Neuronal stem cell (in vitro differentiated cells): ENCODE measurements around the gene RIC3.
A peak's percentile ranks its signal among the peaks of the same experiment; 100 is the strongest.

Experiments
- DNase-seq: peaks from one replicate; pipeline ENCODE4 v3.0.0-alpha.2; 2013; ENCODE audit warnings: low spot score
- H2AFZ ChIP-seq: one replicate; pipeline ENCODE4 v1.6.1; 2013; ENCODE audit warnings: mild to moderate bottlenecking, low read length, inconsistent platforms
- H2AK5ac ChIP-seq: 2 replicates; pipeline ENCODE4 v1.6.1; 2013; ENCODE audit warnings: low read depth, mild to moderate bottlenecking, inconsistent platforms, low read length, moderate library complexity, mixed read lengths
- H2BK120ac ChIP-seq: 2 replicates; pipeline ENCODE4 v1.6.1; 2013; ENCODE audit warnings: low read depth, mild to moderate bottlenecking, inconsistent platforms, low read length, moderate library complexity, mixed read lengths
- H2BK12ac ChIP-seq: one replicate; pipeline ENCODE4 v1.6.1; 2013; ENCODE audit warnings: low read length, inconsistent platforms
- H2BK15ac ChIP-seq: 2 replicates; pipeline ENCODE4 v1.6.1; 2013; ENCODE audit warnings: mild to moderate bottlenecking, low read length, inconsistent platforms, mixed read lengths
- H2BK5ac ChIP-seq: one replicate; pipeline ENCODE4 v1.6.1; 2013; ENCODE audit warnings: inconsistent platforms, mild to moderate bottlenecking, low read length, moderate library complexity
- H3K14ac ChIP-seq: one replicate; pipeline ENCODE4 v1.6.1; 2013; ENCODE audit warnings: low read length, inconsistent platforms
- H3K18ac ChIP-seq: 2 replicates; pipeline ENCODE4 v1.6.1; 2013; ENCODE audit warnings: low read length, inconsistent platforms
- H3K23ac ChIP-seq: 2 replicates; pipeline ENCODE4 v1.6.1; 2013; ENCODE audit warnings: low read depth, mild to moderate bottlenecking, mixed read lengths, low read length, inconsistent platforms; ENCODE audit not compliant: poor library complexity
- H3K27ac ChIP-seq: replicated peaks from 3 replicates; pipeline ENCODE4 v1.5.1; 2013; ENCODE audit warnings: low read length, inconsistent platforms
- H3K27me3 ChIP-seq, 3 experiments: 2 replicates each; pipeline ENCODE4 v1.6.1; 2013; ENCODE audit warnings: low read length in 3 of 3, mild to moderate bottlenecking in 2 of 3, inconsistent platforms in 1 of 3, low read depth in 1 of 3, mixed read lengths in 1 of 3, moderate library complexity in 1 of 3; ENCODE audit not compliant: control insufficient read depth in 3 of 3, insufficient read depth in 3 of 3
- H3K36me3 ChIP-seq, 2 donors: replicated peaks in 1 of 2; 2 replicates each; pipeline ENCODE4 v1.6.1; 2013; ENCODE audit warnings: low read length in 2 of 2; ENCODE audit not compliant: control insufficient read depth in 2 of 2, insufficient read depth in 2 of 2
- H3K4ac ChIP-seq: 2 replicates; pipeline ENCODE4 v1.6.1; 2013; ENCODE audit warnings: inconsistent platforms, mild to moderate bottlenecking, low read length, moderate library complexity
- H3K4me1 ChIP-seq, 2 donors: 1 replicate in 1 of 2; 2 replicates in 1 of 2; pipeline ENCODE4 v1.6.1; 2013; ENCODE audit warnings: low read length in 2 of 2, low read depth in 1 of 2; ENCODE audit not compliant: control insufficient read depth in 2 of 2, insufficient read depth in 1 of 2
- H3K4me2 ChIP-seq: one replicate; pipeline ENCODE4 v1.6.1; 2013; ENCODE audit warnings: mild to moderate bottlenecking, low read length, inconsistent platforms; ENCODE audit not compliant: insufficient read depth, poor library complexity, severe bottlenecking
- H3K4me3 ChIP-seq, 2 donors: 2 replicates each; pipeline ENCODE4 v1.5.1; 2013; ENCODE audit warnings: low read length in 2 of 2, mild to moderate bottlenecking in 2 of 2, inconsistent platforms in 1 of 2, moderate library complexity in 1 of 2
- H3K79me1 ChIP-seq: one replicate; pipeline ENCODE4 v1.6.1; 2013; ENCODE audit warnings: low read depth, mild to moderate bottlenecking, inconsistent platforms, low read length, moderate library complexity
- H3K9ac ChIP-seq: one replicate; pipeline ENCODE4 v1.6.1; 2013; ENCODE audit warnings: mild to moderate bottlenecking, low read depth, low read length, inconsistent platforms; ENCODE audit not compliant: poor library complexity
- H3K9me3 ChIP-seq, 2 donors: replicated peaks in 1 of 2; 2 replicates each; pipeline versions ENCODE3 to v1.6.1; 2013; ENCODE audit warnings: low read length in 2 of 2, mild to moderate bottlenecking in 2 of 2, inconsistent platforms in 1 of 2, low read depth in 1 of 2, mixed read lengths in 1 of 2, moderate library complexity in 1 of 2; ENCODE audit not compliant: control insufficient read depth in 2 of 2, insufficient read depth in 1 of 2
- H4K8ac ChIP-seq: one replicate; pipeline ENCODE4 v1.6.1; 2013; ENCODE audit warnings: low read depth, mild to moderate bottlenecking, inconsistent platforms, low read length, moderate library complexity
- H4K91ac ChIP-seq: one replicate; pipeline ENCODE4 v1.6.1; 2013; ENCODE audit warnings: low read length, low read depth, mild to moderate bottlenecking, inconsistent platforms; ENCODE audit not compliant: poor library complexity
- WGBS, 2 donors: extraction: QIAGEN DNeasy Blood & Tissue Kit; methylation state at CpG; one replicate each; pipeline ENCODE4 v1.1.7; 2013; ENCODE audit warnings: missing lambda C conversion rate in 2 of 2, mixed read lengths in 1 of 2; ENCODE audit not compliant: insufficient read length in 2 of 2, insufficient replicate concordance in 1 of 2; ENCODE audit errors: extremely low coverage in 2 of 2; 5-methylcytosine and 5-hydroxymethylcytosine counted together

Gene RIC3

DNA sequence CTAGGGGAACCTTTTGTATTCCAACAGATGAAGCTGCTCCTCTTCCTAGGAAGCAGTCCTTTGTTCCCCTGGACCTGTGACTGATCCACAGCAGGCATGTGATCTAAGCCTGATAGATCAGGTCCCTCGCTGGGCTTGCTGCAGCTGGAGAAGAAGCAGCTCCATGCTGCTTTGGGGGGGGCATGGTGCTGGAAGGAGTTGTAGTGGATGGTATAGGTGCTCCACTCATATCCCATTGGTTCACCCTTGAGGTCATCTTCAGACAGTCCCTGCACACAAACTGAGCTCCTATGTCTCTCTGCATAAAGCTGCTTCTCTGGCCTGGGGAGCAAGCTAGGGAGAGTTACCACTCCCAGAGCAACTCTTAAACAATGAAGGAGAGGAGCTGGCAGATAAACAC, 9.5 kb upstream of the RIC3 start:
- Histone ChIP-seq H3K18ac (no peak overlapping the region), H4K91ac (no peak overlapping the region), H3K27ac (no peak overlapping the region), H2BK12ac (peak overlapping the region; percentile 11), H3K4me2 (no peak overlapping the region), H3K4me3 (no peak overlapping the region), H3K4ac (no peak overlapping the region), H2BK120ac (no peak overlapping the region), H3K79me1 (no peaks in the 10 kb centered on the region), H2AFZ (no peak overlapping the region), H3K27me3 (peaks cover 0 to 48% (median 0%) of the 10 kb centered on the region in 3 experiments), H3K9ac (no peak overlapping the region), H3K23ac (no peak overlapping the region), H2BK5ac (no peak overlapping the region), H2BK15ac (no peak overlapping the region), H3K14ac (no peak overlapping the region), H2AK5ac (no peak overlapping the region), H3K9me3 (no peaks in the 10 kb centered on the region), H3K36me3 (no peaks in the 10 kb centered on the region), H4K8ac (no peak overlapping the region), H3K4me1 (peaks cover 0 to 3% of the 10 kb centered on the region in 2 donors)
- whole genome bisulfite sequencing, 2 donors = no CpG with 5 or more reads among the region's 1 CpG
- DNase-seq = no peak

DNA sequence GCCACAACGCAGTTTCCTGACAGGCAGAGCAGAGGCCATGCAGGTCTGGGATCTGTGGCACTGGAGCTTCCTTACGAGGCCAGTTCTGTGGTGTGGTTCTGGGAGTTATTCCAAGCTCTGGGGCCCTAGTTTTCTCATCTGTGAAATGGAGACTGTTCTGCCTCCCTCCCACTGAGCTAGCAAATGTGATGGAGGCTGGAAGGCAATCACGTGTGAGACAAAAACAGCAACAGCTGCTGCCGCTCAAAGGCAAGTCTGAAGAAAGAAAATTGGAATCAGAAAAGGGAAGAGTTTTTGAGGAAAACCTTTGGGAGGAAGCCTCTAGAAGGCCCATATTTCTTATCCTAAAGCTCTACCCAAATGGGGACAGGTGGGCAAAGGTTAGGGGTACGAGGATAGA, 8.3 kb upstream of the RIC3 start:
- Histone ChIP-seq H3K14ac (no peak overlapping the region), H2BK15ac (no peak overlapping the region), H2BK120ac (no peak overlapping the region), H3K36me3 (no peaks in the 10 kb centered on the region), H3K27me3 (peaks cover 0 to 52% (median 0%) of the 10 kb centered on the region in 3 experiments), H2BK5ac (no peak overlapping the region), H3K4ac (no peak overlapping the region), H2AK5ac (no peak overlapping the region), H3K4me2 (no peak overlapping the region), H3K27ac (no peak overlapping the region), H3K18ac (no peak overlapping the region), H3K9ac (no peak overlapping the region), H2BK12ac (no peak overlapping the region), H3K79me1 (no peaks in the 10 kb centered on the region), H4K91ac (no peak overlapping the region), H4K8ac (no peak overlapping the region), H3K4me1 (peaks cover 0 to 3% of the 10 kb centered on the region in 2 donors), H2AFZ (no peak overlapping the region), H3K23ac (no peak overlapping the region), H3K9me3 (no peaks in the 10 kb centered on the region), H3K4me3 (no peak overlapping the region)
- no peak for DNase-seq
- WGBS, 2 donors = no CpG with 5 or more reads among the region's 5 CpGs

DNA sequence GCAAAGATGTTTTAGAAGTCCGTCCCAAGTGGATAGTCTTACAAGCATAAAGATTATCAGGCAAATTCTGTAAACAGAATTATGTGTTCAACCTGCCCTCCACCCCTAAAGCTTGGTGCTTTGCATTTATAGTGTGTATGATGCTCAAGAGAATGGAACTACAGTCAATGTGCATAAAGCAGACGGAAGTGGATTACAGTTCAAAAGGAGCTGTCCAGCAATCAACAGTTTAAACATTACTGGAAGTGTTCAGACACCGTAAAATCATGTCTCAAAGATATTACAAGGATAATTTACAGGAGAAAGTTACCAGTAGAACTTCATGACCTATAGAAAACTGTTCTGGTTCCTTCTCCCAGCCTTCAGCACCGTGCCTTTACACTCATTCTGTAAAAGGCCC, 1.0 kb downstream of the RIC3 start:
- Histone ChIP-seq H3K79me1 (peaks cover 2% of the 10 kb centered on the region), H3K23ac (no peak overlapping the region), H3K14ac (no peak overlapping the region), H4K8ac (no peak overlapping the region), H3K4me3 (peak overlapping the region in 1 of 2 donors; percentile 87), H3K18ac (no peak overlapping the region), H3K4me1 (peaks cover 5% of the 10 kb centered on the region in 2 donors), H3K27me3 (peaks cover 0 to 11% (median 1%) of the 10 kb centered on the region in 3 experiments), H3K4ac (no peak overlapping the region), H3K9ac (no peak overlapping the region), H2AK5ac (no peak overlapping the region), H2BK15ac (no peak overlapping the region), H2AFZ (no peak overlapping the region), H3K36me3 (no peaks in the 10 kb centered on the region), H4K91ac (no peak overlapping the region), H3K4me2 (no peak overlapping the region), H2BK5ac (no peak overlapping the region), H3K9me3 (no peaks in the 10 kb centered on the region), H2BK12ac (no peak overlapping the region), H2BK120ac (no peak overlapping the region), H3K27ac (no peak overlapping the region)
- no peak for DNase-seq
- WGBS, 2 donors = no CpG with 5 or more reads among the region's 4 CpGs

DNA sequence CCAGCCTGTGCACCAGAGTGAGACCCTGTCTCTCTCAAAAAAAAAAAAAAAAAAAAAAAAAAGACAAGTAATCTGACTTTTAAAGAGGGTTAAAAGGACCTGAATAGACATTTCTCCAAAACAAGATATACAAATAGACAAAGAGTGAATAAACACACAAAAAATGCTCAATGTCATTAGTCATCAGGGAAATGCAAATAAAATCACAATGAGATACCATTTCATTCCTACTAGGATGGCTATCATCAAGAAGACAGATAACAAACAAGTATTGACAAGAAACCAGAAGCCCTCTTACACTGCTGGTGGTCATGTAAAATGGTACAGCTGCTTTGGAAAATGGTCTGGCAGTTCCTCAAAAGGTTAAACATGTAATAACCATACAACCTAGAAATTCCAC, 4.1 kb downstream of the RIC3 start:
- Histone ChIP-seq H3K4me3 (no peak overlapping the region), H3K36me3 (no peaks in the 10 kb centered on the region), H2BK5ac (no peak overlapping the region), H2BK15ac (no peak overlapping the region), H3K4me2 (no peak overlapping the region), H3K4ac (no peak overlapping the region), H4K8ac (no peak overlapping the region), H3K14ac (no peak overlapping the region), H3K27me3 (peaks cover 0 to 6% (median 1%) of the 10 kb centered on the region in 3 experiments), H2BK120ac (no peak overlapping the region), H3K4me1 (peaks cover 5% of the 10 kb centered on the region in 2 donors), H3K9me3 (no peaks in the 10 kb centered on the region), H2AFZ (no peak overlapping the region), H4K91ac (no peak overlapping the region), H3K18ac (no peak overlapping the region), H3K79me1 (peaks cover 2% of the 10 kb centered on the region), H2BK12ac (no peak overlapping the region), H3K23ac (no peak overlapping the region), H3K27ac (no peak overlapping the region), H2AK5ac (no peak overlapping the region), H3K9ac (no peak overlapping the region)
- no peak for DNase-seq
